Left renal pelvis (tissue), 4 donors: ENCODE data around the gene ARHGDIB. TPM values are rescaled to one million over a fixed set of nuclear protein-coding genes. Genes with fewer than 3 reads are reported as not detected.

ENCODE experiments used
- DNase-seq, 4 donors: peaks; one replicate each; pipeline ENCODE4 v3.0.0-alpha.2; 2013; ENCODE audit warnings: low read depth in 4 of 4, low spot score in 3 of 4
- polyA plus RNA-seq, 4 donors: library from polyadenylated mRNA; unstranded; fragments of 120-200 nt; gene quantifications; one replicate each; pipeline ENCODE4 v1.2.1, GENCODE V29; 2013; ENCODE audit not compliant: insufficient read length in 4 of 4

Gene ARHGDIB
- polyA plus RNA-seq, 4 donors: 43.1 to 67.6 (median 55.7) TPM

DNA sequence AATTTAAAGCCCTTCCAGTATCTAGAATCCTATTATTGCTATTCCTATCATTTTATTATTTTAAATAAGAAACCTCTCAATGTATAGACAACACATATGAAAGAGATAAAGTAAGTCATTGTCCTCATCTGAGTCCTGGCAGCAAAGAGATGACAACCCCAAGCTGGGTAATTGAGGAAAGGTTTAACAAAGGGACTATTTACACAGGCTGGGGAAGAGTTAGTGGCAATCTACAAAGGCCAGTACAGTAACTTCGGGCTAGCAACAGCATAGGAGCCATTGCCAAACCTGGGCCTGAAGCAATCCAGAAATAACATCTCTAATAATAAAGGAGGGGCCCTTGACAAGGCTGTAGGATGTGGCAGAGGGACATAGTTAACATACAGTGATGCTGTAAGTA, 22.6 kb upstream of the ARHGDIB start:
- no peak for DNase-seq

DNA sequence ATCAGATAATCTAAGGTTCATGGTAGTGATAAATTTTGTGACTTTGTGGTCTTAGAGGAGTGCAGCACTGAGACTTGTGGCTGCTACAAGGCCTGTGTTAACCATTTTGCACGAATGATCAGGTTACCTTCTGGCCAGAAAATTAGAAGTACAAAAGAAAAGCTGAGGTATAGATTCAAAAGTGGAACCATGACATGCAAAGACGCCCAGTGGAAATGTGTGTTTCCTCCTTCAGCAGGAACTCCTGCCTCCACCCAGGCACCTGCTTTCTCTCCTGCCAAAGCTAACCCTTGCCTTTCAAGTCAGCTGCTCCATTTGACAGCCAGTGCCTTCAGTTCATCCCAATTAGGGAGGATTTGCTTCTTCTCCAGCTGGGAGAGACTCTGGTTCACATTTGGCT, 21.6 kb upstream of the ARHGDIB start:
- no peak for DNase-seq

DNA sequence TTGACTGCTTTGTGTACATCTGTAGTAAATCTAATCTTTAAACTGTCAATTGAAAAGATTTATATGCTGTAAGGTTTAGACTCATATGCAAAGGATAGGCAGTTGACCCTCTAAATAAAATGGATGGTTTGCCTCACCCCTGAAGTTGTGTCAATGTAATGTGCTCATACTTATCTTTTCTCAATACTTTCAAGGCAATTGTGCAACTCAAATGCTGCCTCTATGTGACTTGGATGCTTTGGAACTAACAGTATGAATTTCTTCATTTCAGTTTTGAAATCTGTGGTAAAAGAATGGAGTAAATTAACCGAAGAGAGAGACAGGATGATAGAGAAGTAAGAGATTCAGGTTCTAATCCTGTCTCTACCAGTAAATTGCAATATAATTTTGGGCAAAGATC, 21.2 kb upstream of the ARHGDIB start:
- DNase-seq: no peak

DNA sequence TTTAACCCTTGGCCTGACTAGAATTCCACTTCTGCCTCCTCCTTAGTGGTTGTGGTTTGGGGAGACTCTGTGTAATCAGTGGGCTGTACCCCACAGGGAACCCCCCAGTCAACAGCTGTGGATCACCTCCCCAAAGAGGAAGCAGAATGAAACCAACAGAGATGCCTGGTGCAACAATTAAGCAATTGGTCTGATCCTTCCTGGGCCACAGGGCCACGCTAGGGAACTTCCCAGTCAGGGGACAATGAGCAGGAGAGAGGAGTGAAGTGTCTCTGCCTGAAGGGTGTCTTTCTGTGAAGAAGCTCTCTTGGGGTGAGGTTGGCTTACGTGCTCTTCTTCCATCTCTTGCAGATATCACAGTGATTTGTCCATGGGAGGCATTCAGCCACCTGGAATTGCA, 19.6 kb upstream of the ARHGDIB start:
- DNase-seq: no peak

DNA sequence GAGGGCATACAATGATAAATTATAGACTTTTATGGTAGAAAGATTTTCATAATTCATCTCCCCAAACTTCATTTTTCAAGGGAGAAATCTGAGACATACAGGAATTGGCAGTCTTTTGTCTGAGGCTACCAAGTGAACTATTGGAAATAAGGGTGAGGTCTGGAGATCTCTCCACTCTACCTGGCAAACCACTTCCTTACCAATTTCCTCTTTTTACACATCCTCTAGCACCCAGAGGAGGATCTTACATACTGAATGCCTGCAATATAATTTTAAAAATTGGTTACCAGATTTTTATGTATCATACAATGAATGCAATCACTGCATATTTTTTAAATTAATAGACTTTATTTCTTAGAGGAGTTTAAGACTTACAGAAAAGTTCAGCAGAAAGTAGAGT, 18.1 kb upstream of the ARHGDIB start:
- no peak for DNase-seq

DNA sequence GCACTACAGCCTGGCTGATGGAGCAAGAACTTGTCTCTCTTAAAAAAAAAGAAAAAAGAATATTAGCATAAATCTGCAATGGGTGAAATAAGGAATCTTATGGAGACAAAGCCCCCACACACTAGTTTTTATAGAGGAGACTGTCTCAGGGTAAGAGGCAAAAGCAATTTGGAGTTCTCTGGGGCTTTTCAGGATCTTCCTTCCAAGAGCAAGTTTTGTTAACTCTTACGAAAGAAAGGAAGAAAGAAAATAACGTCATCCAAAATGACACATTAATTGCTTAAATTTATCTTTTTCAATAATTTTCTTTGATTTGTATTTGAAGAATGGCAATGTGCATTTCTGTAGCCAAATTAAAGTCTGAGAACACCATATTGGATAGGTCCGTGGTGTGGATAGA, 15.3 kb upstream of the ARHGDIB start:
- no peak for DNase-seq

DNA sequence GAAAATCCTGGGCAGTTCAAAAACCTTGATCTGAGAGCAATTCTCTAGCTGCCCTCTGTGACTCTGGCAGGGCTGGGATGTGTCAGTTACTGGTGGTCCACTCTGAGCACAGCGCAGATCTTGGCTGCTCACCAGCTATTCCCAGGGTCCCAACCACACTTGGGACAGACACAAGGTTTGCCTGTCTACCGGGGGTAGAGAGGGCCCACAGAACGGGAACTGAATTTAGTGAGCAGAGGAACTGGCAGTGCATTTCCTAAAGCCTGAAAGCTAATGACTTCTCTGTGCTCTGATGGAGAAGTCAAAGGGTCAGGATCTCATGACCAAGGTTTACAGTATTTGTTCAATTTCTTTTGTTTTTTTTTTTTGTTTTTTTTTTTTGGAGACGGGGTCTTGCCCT, 14.1 kb upstream of the ARHGDIB start:
- no peak for DNase-seq

DNA sequence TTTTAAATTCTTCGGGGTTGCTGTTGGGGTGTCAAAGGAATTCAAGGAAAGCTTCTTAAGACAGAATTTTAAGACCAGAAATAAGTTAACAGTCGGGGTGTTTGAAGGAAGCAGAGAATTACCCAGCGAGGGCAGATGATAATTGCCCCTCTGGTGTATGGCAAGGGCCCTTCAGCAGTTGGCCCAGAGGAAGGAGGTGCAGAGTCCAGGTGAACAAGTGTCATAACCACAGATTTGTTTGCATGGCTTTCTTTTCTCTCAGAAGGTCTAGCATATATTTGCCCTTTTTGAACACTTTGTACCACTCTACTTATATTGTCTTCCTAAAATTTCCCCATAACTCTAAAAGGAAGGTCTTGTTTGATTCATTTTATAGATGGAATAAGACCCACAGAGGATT, 13.2 kb upstream of the ARHGDIB start:
- no peak for DNase-seq

DNA sequence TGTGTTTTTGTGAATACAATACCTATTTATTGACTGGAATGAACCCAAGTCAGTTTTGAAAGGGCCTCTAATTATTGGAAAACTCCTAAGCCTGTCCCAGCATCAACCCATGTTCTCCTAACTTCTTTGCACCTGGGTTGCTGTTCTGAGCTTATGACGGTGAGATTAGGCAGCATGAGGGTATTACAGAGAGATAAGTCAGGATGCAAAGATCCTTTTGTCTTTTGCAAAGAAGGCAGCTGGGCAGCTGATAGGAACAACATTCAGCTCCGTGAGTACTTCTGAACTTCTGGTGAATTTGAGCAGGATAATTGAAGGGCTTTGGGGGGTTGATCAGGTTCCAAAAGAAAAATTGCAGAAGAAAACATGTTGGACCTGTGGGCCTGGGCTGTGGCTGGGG, 11.4 kb upstream of the ARHGDIB start, which contains the start of gene PDE6H:
TSS of gene PDE6H (plus strand) at position 227 of the 400 bp plus-strand sequence. CDS start 4,971 bp downstream, outside the sequence.
- no peak for DNase-seq

DNA sequence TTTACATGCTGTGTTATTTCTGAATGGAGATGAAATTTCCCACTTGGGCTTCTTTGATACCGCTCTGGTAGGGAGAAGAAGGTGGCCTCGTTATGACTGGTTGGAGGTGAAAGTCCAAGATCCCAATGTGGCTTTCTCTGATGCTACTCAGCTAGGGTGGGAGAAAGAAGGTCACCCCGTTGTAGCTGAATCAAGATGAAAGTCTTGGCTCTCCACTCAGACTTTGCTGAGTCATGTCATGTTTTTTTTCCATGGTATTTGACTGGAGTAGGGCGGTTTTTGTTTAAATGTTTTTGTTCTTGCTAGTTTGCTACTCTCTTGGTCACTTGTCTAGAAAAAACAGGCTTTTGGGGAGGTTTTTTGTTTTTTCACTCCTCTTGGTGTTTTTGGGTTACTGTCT, 9.1 kb upstream of the ARHGDIB start:
- no peak for DNase-seq

DNA sequence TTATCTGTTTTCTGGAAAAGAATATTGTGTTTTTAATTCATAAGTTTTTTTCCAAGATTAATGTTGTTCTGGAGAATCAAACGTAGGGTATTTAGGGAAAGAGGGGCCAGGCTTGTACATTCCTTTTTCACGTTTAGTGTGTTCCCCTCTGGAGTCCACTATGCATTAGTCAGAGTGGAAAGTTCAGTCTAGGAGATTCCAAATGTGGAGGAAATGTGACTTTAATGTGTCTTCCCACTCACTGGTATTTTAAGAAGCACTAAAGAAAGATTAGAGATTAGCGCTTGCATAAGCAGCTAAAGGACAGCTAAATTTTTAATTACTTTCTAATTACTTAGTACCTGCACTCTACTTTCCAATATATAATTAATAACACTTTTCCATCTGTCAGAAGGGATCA, 7.1 kb upstream of the ARHGDIB start:
- no peak for DNase-seq

DNA sequence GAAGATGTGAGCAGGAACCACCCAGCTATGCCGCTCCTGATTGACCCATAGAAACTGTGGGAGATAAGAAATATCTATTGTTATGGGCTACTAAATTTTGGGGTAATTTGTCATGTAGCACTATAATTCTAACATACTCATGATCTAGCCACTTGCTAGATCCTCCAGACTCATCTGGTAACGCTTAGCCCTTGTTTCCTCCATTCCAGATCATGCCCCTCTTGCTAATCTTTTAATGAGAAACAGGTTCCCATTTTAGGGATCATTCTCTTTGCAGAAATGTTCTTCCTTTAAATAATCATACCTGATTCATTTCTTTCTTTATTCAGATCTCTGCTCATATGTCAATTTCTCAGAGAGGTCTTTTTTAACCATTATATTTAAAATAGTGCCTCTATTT, 3.8 kb upstream of the ARHGDIB start:
- no peak for DNase-seq

DNA sequence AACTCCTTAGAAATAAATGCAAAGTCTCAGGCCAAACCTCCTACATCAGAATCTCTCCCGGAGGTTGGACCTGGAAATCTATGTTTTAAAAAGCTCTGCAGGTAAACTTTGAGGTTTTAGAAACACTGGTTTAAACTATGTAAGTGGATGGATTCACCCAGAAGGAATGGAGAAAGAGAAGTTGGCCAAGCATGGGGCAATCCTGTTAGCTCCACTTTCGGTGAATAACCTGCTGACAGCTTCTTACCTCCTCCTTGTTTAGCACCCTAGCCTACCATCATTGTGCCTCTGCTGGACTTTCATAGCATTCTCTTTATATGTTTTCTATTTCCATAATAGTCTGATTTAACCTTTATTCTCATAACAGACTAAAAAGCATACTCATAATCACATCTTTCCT, 3.0 kb upstream of the ARHGDIB start:
- DNase-seq: no peak

DNA sequence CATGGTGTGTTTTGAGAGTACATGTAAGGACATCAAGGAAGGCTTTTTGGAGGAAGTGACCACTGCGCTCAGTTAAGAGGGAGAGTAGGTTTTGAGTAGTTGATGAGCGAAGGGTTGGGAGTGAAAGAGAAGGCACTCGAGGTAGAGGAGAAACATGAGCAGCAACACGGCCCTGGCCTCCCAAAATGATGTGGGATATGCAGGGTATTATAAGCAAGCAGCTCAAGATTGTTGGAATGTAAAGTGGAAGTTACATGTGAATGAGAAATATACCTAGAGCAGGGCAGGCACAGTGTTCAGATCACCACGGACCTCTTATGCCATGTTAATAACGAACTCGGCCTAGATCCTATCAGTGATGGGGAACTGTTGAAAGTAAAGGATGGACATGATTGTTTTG, 2.1 kb upstream of the ARHGDIB start:
- no peak for DNase-seq

DNA sequence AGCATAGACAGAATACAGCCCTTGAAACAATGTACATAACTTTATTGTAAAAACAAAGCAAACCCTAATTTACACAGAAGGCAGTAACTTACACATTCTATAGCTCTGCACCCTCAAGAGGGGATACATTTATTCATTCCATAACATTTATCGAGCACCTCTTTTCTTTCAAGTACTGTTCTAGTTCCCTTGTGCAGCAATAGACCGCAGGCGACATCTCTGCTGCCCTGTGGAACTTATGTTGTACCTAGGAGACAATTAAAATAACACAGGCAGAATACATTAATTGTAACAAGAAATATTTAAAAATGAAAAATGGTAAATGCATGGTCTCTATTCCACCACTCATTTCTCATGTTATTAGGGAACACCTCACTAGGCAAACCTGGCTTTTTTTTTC, 1.4 kb upstream of the ARHGDIB start:
- DNase-seq: no peak

DNA sequence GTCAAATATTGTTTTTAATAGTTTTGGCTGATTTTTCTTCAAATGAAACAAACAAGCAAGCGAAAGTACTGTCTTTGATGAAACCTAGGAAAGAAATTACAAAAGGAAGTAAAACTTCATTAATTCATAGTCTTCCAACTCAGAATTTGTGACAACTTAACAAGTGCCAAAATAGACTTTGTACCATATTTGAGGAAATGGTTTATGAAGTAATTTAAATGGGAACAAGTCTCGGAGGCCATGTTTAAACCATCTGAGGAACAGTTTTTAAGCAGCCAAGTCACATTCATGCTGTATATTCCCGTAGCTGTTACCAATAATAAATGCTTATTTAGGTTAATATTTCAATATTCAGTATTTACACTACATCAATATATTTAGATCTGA, 745 bp upstream of the ARHGDIB start:
- no peak for DNase-seq

DNA sequence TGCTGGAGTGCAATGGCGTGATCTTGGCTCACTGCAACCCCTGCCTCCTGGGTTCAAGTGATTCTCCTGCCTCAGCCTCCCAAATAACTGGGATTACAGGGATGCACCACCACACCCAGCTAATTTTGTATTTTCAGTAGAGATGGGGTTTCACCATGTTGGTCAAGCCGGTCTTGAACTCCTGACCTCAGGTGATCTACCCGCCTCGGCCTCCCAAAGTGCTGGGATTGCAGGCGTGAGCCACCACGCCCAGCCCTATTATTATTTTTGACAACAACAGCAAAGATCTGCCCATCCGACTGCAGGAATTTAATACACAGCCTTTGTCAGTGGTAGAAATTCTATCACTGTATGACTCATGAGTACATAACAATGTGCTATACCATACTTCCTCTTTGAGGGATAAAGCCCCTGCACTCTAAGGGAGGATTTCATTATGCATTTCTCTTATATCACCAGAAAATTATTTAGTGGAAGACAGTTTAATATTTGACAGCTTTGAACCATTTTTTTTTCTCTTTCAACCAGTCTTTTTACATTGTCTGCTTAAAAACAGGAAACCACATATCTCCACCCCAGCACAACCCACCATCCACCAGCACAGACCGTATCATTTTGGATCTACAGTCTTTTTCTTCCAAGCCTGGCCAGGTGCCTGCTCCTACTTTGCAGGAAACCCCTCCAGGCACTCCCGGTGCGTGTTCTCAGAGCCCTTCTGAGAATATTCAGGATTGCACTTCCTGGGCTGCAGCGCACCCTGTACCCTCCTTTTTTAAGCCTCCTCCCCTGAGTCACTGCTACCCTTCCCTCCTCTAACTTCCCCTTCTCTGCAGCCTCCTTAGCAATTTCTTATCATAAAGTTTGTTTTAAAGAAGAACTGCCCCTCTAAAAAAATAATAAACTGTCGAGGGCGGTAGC, 594 bp downstream of the ARHGDIB start:
- DNase-seq: no peak

DNA sequence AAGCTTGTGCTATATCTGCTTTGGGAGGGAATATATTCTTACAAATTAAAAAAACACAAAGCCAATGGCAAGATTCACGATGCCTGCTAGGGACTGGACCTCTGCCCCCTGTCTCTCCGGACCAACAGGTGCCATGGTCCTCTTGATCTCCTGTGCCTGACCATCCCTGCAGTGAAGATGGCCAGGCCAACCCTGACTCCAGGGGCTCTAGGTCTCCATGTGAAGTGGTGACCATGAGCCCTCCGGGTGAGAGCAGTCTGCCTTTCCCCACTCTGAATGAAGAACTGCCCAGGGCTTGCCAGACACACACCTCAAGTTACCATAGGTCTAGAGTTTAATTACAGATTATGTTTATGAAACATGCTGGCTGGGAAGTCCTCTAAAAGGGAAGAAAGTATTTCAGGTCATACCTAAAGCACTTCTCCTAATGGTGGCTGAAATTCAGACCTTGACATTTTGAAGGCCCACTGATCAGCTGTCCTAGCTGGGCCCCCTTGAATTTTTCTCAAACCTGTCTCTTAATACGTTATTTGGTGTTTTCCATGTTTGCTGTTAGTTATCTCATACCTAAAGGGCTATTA, 1.4 kb downstream of the ARHGDIB start:
- no peak for DNase-seq

DNA sequence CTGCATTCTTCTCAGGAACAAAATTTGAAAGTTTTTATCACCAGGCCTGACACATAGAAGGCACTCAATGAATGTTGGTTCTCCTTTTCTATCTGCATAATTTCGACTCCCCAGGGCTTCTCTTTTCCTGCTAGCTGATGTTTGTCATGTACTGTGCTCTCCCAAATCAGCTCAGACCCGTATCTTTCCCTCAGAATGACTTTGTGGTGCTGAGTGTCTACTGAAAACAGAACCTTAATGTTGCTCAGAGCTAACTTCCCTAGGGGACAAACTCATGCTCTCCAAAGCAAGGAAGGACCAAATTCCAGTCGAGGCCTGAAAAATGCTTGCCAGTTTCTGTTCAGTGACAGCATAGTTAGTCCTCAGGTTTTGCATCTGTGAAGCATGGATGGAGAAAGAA, 1.9 kb downstream of the ARHGDIB start:
- no peak for DNase-seq

DNA sequence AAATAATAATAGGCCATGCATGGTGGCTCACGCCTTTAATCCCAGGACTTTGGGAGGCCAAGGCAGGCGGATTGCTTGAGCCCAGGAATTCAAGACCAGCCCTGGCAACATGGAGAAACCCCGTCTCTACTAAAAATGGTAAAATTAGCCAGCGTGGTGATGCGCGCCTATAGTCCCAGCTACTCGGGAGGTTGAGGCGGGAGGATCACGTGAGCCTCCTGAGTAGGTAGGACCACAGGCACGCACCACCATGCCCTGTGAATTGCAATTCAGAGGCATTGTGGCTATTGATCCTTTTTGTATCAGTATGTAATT, 2.3 kb downstream of the ARHGDIB start:
- no peak for DNase-seq

DNA sequence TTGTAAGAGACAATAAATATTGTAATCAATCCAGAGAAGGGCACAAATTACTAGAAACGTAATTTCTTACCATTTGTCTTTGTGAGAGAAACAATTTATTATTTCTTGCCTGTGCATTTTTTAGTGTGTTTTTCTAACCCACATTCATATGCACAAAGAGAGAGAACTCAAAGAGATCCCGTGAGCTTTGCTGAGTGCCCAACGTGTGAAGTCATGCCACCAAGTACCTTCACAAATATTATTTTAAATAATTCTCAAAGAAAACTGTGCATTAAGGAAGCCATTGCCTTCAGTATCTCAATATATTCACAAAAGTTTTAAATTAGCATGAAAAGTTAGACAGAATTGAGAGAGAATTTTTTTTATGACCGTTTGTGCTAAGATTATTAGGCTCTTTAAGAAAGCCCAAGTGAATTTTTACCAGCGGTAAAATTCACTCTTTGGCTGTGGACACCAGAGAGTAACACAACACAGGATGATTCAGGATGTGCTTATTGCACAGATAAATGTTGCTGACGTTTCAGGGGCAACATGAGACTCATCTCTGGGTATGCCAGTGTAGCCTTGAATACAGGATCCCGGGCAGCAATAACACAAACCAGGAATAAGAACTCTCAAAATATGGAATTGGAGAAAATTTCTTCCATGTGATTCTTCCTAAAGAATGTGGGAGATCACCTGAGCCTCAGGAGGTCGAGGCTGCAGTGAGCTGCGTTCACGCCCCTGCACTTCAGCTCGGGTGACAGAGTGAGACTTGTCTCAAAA, 2.9 kb downstream of the ARHGDIB start:
- DNase-seq: no peak
